ENCODE measurements around the gene C16orf74. TPM values are rescaled to one million over a fixed set of nuclear protein-coding genes. Genes with fewer than 3 reads are reported as not detected.

The C16orf74 gene
- total RNA-seq, 1 donor from 2014 or later: 11.6 TPM

DNA sequence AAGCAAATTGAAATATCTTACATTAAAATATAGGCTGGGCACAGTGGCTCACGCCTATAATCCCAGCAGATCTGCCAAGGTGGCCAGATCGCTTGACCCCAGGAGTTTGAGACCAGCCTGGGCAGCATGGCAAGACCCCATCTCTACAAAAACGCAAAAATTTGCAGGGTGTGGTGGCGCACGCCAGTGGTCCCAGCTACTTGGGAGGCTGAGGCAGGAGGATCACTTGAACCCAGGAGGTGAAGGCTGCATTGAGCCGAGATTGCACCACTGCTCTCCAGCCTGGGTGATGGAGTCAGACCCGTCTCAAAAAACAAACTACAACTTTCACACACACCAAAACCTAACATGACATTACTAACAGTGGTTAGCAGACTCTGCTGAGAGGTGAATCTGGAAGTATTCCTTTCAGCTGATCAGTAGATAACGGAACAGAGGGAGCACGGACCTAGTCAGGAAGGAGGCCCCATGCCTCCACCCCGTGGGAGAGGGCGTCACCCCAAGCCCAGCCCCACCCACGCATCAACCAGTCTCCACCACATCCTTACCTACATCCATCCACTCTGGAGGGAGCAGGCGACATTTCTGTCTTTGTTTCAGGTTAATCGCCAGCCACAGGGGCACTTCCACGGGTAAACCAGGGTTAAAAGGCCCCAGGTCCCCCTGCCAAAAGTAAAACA, 63.8 kb downstream of the C16orf74 start:
- Histone ChIP-seq H3K27me3 (ENCODE audit: control insufficient read depth, insufficient read depth, low read length) (peaks cover 3% of the 10 kb centered on the region), H3K4me3 (ENCODE audit: low read depth, low read length) (no peak overlapping the region), H3K36me3 (ENCODE audit: control insufficient read depth, insufficient read depth, low read length) (no peaks in the 10 kb centered on the region)
- TF ChIP-seq, protein P1, sequence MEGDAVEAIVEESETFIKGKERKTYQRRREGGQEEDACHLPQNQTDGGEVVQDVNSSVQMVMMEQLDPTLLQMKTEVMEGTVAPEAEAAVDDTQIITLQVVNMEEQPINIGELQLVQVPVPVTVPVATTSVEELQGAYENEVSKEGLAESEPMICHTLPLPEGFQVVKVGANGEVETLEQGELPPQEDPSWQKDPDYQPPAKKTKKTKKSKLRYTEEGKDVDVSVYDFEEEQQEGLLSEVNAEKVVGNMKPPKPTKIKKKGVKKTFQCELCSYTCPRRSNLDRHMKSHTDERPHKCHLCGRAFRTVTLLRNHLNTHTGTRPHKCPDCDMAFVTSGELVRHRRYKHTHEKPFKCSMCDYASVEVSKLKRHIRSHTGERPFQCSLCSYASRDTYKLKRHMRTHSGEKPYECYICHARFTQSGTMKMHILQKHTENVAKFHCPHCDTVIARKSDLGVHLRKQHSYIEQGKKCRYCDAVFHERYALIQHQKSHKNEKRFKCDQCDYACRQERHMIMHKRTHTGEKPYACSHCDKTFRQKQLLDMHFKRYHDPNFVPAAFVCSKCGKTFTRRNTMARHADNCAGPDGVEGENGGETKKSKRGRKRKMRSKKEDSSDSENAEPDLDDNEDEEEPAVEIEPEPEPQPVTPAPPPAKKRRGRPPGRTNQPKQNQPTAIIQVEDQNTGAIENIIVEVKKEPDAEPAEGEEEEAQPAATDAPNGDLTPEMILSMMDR (IDR thresholded peaks at IDR 0.05; ENCODE audit: insufficient read depth, low read length, poor library complexity, severe bottlenecking): no peak
- DNase-seq (ENCODE audit: low read depth): no peak

DNA sequence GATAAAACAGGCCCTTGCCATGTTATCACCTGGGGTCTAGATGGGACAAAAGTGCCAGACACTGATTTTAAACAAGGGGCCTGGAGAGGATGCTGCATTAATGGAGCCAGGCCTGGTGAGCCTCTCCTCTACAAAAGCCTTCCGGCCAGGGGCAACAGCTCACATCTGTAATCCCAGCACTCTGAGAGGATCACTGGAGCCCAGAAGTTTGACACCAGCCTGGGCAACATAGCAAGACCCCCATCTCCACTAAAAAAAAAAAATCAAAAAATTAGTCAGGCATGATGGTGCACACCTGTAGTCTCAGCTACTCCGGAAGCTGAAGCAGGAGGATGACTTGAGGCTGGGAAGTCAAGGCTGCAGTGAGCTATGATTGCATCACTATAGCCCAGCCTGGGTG, 65.6 kb downstream of the C16orf74 start:
- DNase-seq (ENCODE audit: low read depth): no peak
- no peak overlapping the region for H3K4me3 ChIP-seq (ENCODE audit: low read depth, low read length)
- TF ChIP-seq, protein P1 (IDR thresholded peaks at IDR 0.05; ENCODE audit: insufficient read depth, low read length, poor library complexity, severe bottlenecking): no peak
- no peaks in the 10 kb centered on the region for H3K36me3 ChIP-seq (ENCODE audit: control insufficient read depth, insufficient read depth, low read length)
- no peaks in the 10 kb centered on the region for H3K27me3 ChIP-seq (ENCODE audit: control insufficient read depth, insufficient read depth, low read length)

DNA sequence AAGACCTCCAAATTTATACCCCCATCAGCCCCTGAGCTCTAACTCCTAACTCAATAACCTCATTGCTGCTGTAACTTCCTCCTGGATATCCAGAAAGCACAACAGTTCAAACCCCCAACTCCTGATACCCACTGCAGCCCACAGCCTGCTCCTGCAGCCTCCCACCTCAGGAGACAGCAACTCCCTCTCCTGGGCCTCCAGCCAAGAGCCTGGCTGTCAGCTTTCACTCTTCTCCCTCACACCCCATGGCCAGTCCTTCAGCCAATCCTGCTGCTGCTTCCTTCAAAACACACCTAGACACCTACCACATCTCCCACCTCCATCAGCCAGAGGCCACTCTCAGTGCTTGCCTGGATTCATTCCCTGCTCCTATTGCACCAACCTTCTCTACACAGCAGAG, 67.5 kb downstream of the C16orf74 start:
- no peaks in the 10 kb centered on the region for H3K36me3 ChIP-seq (ENCODE audit: control insufficient read depth, insufficient read depth, low read length)
- no peaks in the 10 kb centered on the region for H3K27me3 ChIP-seq (ENCODE audit: control insufficient read depth, insufficient read depth, low read length)
- TF ChIP-seq, protein P1 (IDR thresholded peaks at IDR 0.05; ENCODE audit: insufficient read depth, low read length, poor library complexity, severe bottlenecking): no peak

DNA sequence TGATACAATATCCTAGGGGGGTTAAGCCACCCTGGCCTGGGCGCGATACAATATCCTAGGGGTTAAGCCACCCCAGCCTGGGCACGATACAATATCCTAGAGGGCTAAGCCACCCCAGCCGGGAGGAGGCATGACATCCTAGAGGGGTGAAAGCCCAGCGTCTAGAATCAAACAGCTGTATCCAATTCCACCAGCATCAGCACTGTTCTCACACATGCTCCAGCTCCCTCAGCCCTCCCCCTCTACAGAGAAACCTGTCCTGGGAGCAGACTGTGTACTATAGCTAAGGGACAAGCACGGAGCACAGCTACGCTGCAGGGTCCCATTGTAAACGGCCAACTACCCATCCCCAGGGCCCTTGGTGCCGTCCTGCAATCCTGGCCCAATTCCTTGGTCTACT, 68.4 kb downstream of the C16orf74 start:
- Histone ChIP-seq H3K4me3 (ENCODE audit: low read depth, low read length) (no peak overlapping the region), H3K36me3 (ENCODE audit: control insufficient read depth, insufficient read depth, low read length) (no peaks in the 10 kb centered on the region), H3K27me3 (ENCODE audit: control insufficient read depth, insufficient read depth, low read length) (no peaks in the 10 kb centered on the region)
- TF ChIP-seq, protein P1 (IDR thresholded peaks at IDR 0.05; ENCODE audit: insufficient read depth, low read length, poor library complexity, severe bottlenecking): no peak
- DNase-seq (ENCODE audit: low read depth): no peak

More for the DNA sequence above, 67.5 kb downstream of the C16orf74 start:
- no peak overlapping the region for H3K4me3 ChIP-seq (ENCODE audit: low read depth, low read length)
- DNase-seq (ENCODE audit: low read depth): no peak

DNA sequence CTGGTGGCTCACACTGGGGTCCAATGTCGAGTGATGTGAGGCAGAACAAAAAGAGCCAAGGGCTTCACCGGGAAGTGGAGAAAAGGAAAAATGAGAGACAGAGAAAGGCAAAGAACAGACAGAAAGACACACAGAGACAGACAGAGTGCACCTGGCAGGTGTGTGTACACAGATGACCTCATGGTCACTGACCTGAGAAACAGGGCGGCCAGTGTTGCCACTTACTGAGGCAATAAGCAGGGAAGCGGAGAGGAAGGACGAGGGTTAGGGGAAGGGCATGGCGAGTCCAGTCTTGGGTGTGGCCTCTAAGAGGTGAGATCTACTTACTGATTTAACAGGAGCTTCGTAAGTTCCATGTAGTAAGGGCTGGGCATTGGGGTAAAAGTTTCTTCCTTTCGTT, 69.6 kb downstream of the C16orf74 start:
- TF ChIP-seq, protein P1 (IDR thresholded peaks at IDR 0.05; ENCODE audit: insufficient read depth, low read length, poor library complexity, severe bottlenecking): no peak
- H3K4me3 ChIP-seq (ENCODE audit: low read depth, low read length): no peak overlapping the region
- no peaks in the 10 kb centered on the region for H3K36me3 ChIP-seq (ENCODE audit: control insufficient read depth, insufficient read depth, low read length)
- DNase-seq (ENCODE audit: low read depth): no peak
- no peaks in the 10 kb centered on the region for H3K27me3 ChIP-seq (ENCODE audit: control insufficient read depth, insufficient read depth, low read length)
